T-helper 1 cell treated with Interleukin-12 subunit alpha and Interleukin-12 subunit beta and Interleukin-4 antibody, amounts not matched to agents 30 μg/mL and 1 μg/mL, for 36 hours (primary cell): Measurements from ENCODE around the gene APC2.

Experiments
- H3K27ac Mint-ChIP-seq: one replicate; pipeline ENCODE4 v1.8.0; 2021; ENCODE audit warnings: mild to moderate bottlenecking, mixed read lengths
- H3K27me3 Mint-ChIP-seq: one replicate; pipeline ENCODE4 v1.8.0; 2021; ENCODE audit warnings: low read depth, mixed read lengths
- H3K36me3 Mint-ChIP-seq: one replicate; pipeline ENCODE4 v1.8.0; 2021; ENCODE audit warnings: low read depth, mixed read lengths
- H3K4me1 Mint-ChIP-seq: one replicate; pipeline ENCODE4 v1.8.0; 2021; ENCODE audit warnings: low read depth, mixed read lengths
- H3K4me3 Mint-ChIP-seq: one replicate; pipeline ENCODE4 v1.8.0; 2021; ENCODE audit warnings: mild to moderate bottlenecking, moderate library complexity, mixed read lengths
- H3K9me3 Mint-ChIP-seq: one replicate; pipeline ENCODE4 v1.8.0; 2021; ENCODE audit warnings: mixed read lengths

Gene APC2

GRCh38 chr19:1421218-1421957, 28.5 kb upstream of the APC2 start:
- no peaks in the 10 kb centered on the region for H3K27me3 Mint-ChIP-seq
- no peak overlapping the region for H3K4me3 Mint-ChIP-seq
- H3K9me3 Mint-ChIP-seq, result no peaks in the 10 kb centered on the region
- H3K4me1 Mint-ChIP-seq, result peaks cover 3% of the 10 kb centered on the region
- peaks cover 30% of the 10 kb centered on the region for H3K36me3 Mint-ChIP-seq
- H3K27ac Mint-ChIP-seq, result no peak overlapping the region

GRCh38 chr19:1421958-1422305, 28.0 kb upstream of the APC2 start:
- Mint-ChIP-seq H3K4me1 (peaks cover 3% of the 10 kb centered on the region), H3K9me3 (no peaks in the 10 kb centered on the region), H3K27me3 (no peaks in the 10 kb centered on the region), H3K36me3 (peaks cover 30% of the 10 kb centered on the region), H3K27ac (no peak overlapping the region), H3K4me3 (no peak overlapping the region)

- no peak overlapping the region for H3K27ac Mint-ChIP-seq
- H3K36me3 Mint-ChIP-seq, result peaks cover 27% of the 10 kb centered on the region
- peaks cover 3% of the 10 kb centered on the region for H3K4me1 Mint-ChIP-seq
- no peaks in the 10 kb centered on the region for H3K27me3 Mint-ChIP-seq
- no peaks in the 10 kb centered on the region for H3K9me3 Mint-ChIP-seq
- H3K4me3 Mint-ChIP-seq, result no peak overlapping the region
Measured at GRCh38 chr19:1422360-1422759, 27.6 kb upstream of the APC2 start.

GRCh38 chr19:1422943-1423342, 27.0 kb upstream of the APC2 start:
- peaks cover 24% of the 10 kb centered on the region for H3K36me3 Mint-ChIP-seq
- H3K4me3 Mint-ChIP-seq, result no peak overlapping the region
- no peaks in the 10 kb centered on the region for H3K9me3 Mint-ChIP-seq
- no peaks in the 10 kb centered on the region for H3K27me3 Mint-ChIP-seq
- H3K27ac Mint-ChIP-seq, result peak overlapping the region; percentile 15
- H3K4me1 Mint-ChIP-seq, result peaks cover 3% of the 10 kb centered on the region

GRCh38 chr19:1423436-1424191, 26.3 kb upstream of the APC2 start:
- H3K4me3 Mint-ChIP-seq, result no peak overlapping the region
- H3K27me3 Mint-ChIP-seq, result no peaks in the 10 kb centered on the region
- H3K36me3 Mint-ChIP-seq, result peaks cover 27% of the 10 kb centered on the region
- peaks cover 3% of the 10 kb centered on the region for H3K4me1 Mint-ChIP-seq
- H3K27ac Mint-ChIP-seq, result peak overlapping the region; percentile 15
- no peaks in the 10 kb centered on the region for H3K9me3 Mint-ChIP-seq

GRCh38 chr19:1424192-1424955, 25.5 kb upstream of the APC2 start:
- H3K27ac Mint-ChIP-seq, result no peak overlapping the region
- H3K36me3 Mint-ChIP-seq, result peaks cover 25% of the 10 kb centered on the region
- H3K4me1 Mint-ChIP-seq, result peaks cover 3% of the 10 kb centered on the region
- no peaks in the 10 kb centered on the region for H3K27me3 Mint-ChIP-seq
- H3K9me3 Mint-ChIP-seq, result no peaks in the 10 kb centered on the region
- H3K4me3 Mint-ChIP-seq, result no peak overlapping the region

- Mint-ChIP-seq H3K27me3 (no peaks in the 10 kb centered on the region), H3K9me3 (no peaks in the 10 kb centered on the region), H3K27ac (peak overlapping the region; percentile 49), H3K4me1 (peaks cover 3% of the 10 kb centered on the region), H3K36me3 (peaks cover 22% of the 10 kb centered on the region), H3K4me3 (no peak overlapping the region)
Measured at GRCh38 chr19:1425102-1425837, 24.7 kb upstream of the APC2 start.

- no peaks in the 10 kb centered on the region for H3K9me3 Mint-ChIP-seq
- peaks cover 18% of the 10 kb centered on the region for H3K36me3 Mint-ChIP-seq
- H3K27ac Mint-ChIP-seq, result no peak overlapping the region
- peaks cover 3% of the 10 kb centered on the region for H3K4me1 Mint-ChIP-seq
- H3K27me3 Mint-ChIP-seq, result no peaks in the 10 kb centered on the region
- H3K4me3 Mint-ChIP-seq, result no peak overlapping the region
Measured at GRCh38 chr19:1425902-1426301, 24.0 kb upstream of the APC2 start.

- Mint-ChIP-seq H3K27ac (no peak overlapping the region), H3K4me3 (no peak overlapping the region), H3K4me1 (peaks cover 3% of the 10 kb centered on the region), H3K27me3 (no peaks in the 10 kb centered on the region), H3K36me3 (peaks cover 19% of the 10 kb centered on the region), H3K9me3 (no peaks in the 10 kb centered on the region)
Measured at GRCh38 chr19:1426736-1427135, 23.2 kb upstream of the APC2 start.

- Mint-ChIP-seq H3K36me3 (peaks cover 18% of the 10 kb centered on the region), H3K9me3 (no peaks in the 10 kb centered on the region), H3K4me1 (peaks cover 3% of the 10 kb centered on the region), H3K27ac (peak overlapping the region; percentile 41), H3K27me3 (no peaks in the 10 kb centered on the region), H3K4me3 (no peak overlapping the region)
Measured at GRCh38 chr19:1427221-1427920, 22.6 kb upstream of the APC2 start.

GRCh38 chr19:1428738-1429391, 21.1 kb upstream of the APC2 start:
- no peaks in the 10 kb centered on the region for H3K27me3 Mint-ChIP-seq
- H3K4me1 Mint-ChIP-seq, result no peaks in the 10 kb centered on the region
- peaks cover 9% of the 10 kb centered on the region for H3K36me3 Mint-ChIP-seq
- H3K27ac Mint-ChIP-seq, result no peak overlapping the region
- no peaks in the 10 kb centered on the region for H3K9me3 Mint-ChIP-seq
- no peak overlapping the region for H3K4me3 Mint-ChIP-seq

GRCh38 chr19:1429750-1430149, 20.2 kb upstream of the APC2 start:
- Mint-ChIP-seq H3K4me1 (no peaks in the 10 kb centered on the region), H3K9me3 (no peaks in the 10 kb centered on the region), H3K36me3 (peaks cover 9% of the 10 kb centered on the region), H3K4me3 (no peak overlapping the region), H3K27ac (no peak overlapping the region), H3K27me3 (no peaks in the 10 kb centered on the region)

- Mint-ChIP-seq H3K4me1 (no peaks in the 10 kb centered on the region), H3K4me3 (no peak overlapping the region), H3K27me3 (no peaks in the 10 kb centered on the region), H3K9me3 (no peaks in the 10 kb centered on the region), H3K27ac (no peak overlapping the region), H3K36me3 (peaks cover 10% of the 10 kb centered on the region)
Measured at GRCh38 chr19:1430246-1430645, 19.7 kb upstream of the APC2 start.
